Left ventricle myocardium superior (tissue), 1 donor: Measurements from ENCODE around the gene BLMH. TPM values are rescaled to one million over a fixed set of nuclear protein-coding genes. Genes with fewer than 3 reads are reported as not detected.

Experiments
- ATAC-seq: fragments of 200-7000 bp; cut with Tn5 transposase; one replicate; pipeline ENCODE4 v1.9.1; 2020; ENCODE audit warnings: mild to moderate bottlenecking, moderate library complexity
- DNase-seq: peaks from one replicate; pipeline ENCODE4 v3.0.0-alpha.2; 2020
- intact Hi-C: fragments of 100-400 bp; cut with micrococcal nuclease; formaldehyde crosslinking; loops from one replicate; pipeline ENCODE4 v1.11.0; 2022
- total RNA-seq: library from RNA; stranded (reverse); fragmentation: NEBNext Ultra II Directional; extraction: Animal tissue kit (Norgen Biotek cat#: 25700); gene quantifications from one replicate; pipeline ENCODE4 v1.2.1, GENCODE V29; 2021
- donor health status: DM: no; HTN: yes; CAD: no; lungs with severe emphysema.

Gene BLMH
- total RNA-seq, 1 donor from 2014 or later: 15.7 TPM

DNA sequence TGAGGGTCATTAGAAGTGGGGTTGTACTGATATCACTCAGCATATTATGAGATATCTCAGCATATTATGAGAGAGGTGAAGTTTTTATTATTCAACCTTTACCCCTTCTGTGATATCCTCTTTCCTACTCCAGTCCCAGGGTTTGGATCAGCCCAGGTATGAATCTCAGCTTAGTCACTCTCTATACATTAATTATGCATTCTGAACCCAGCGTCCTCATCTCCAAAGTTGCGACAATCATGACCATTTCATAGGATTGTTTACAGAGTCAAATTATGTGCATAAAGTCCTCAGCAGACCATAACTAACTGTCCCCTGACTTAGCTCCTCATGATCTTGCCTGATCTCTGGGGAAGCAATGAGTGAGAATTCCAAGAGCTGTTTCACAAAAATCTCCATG lies 20.5 kb upstream of the BLMH start:
- no peak for ATAC-seq
- intact Hi-C loops: no loop called here
- DNase-seq: no peak

DNA sequence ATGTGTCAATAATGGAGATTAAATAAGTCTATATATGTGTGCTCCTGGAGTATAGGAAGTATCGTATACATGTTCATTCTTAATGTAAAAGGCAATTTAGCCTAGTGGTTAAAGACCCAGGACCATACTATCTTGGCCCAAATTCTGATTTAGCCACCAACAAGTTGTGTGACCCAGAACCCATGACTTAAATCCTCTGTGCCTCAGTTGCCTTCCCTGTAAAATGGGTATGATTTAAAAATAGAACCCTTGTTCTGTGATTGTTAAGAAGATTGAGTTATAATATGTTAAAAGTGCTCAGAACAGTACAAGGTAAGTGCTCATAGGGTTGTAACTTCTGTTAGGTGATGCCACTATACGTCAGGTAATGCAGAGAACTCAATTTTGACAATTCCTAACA lies 18.8 kb upstream of the BLMH start:
- ATAC-seq: no peak
- intact Hi-C loops: no loop called here

DNA sequence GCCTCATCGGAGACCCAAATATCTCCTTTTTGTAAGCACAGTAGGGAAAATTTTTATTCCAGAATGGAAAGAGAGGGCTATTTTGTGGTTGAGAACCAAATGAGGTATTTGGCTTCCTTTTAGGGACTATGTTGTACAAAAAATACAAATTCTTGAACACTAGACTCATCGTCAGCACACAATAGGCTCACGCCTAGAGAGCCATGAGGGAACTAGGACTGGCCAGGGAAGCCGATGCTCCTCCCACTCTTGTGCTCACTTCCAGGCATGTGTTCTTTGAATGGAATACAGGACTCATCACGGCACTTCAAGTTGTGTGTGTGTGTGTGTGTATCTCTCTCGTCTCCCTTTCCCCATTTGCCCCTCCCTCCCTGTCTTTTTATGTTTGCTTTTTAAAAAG lies 17.8 kb upstream of the BLMH start:
- intact Hi-C loops: no loop called here
- DNase-seq: no peak
- no peak for ATAC-seq

More for the DNA sequence above, 18.8 kb upstream of the BLMH start:
- no peak for DNase-seq

DNA sequence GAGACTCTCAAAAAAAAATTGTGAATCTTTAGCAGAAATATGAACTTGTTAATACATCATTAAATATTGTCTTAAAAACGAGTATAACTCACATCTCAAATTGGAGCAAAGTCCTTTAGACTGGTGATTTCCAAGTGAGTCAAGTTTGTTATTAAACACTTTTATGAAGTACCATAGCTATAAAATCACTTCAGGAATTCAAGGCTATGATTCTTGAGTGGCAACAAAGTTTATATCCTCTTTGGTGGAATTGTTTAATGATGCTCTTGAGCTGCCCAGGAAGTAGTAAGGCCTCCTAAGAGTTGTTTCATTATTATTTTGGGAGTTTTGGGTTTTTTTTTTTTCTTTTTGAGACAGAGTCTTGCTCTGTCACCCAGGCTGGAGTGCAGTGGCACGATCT lies 16.7 kb upstream of the BLMH start:
- DNase-seq (no peak), ATAC-seq (no peak)
- intact Hi-C loops: no loop called here

DNA sequence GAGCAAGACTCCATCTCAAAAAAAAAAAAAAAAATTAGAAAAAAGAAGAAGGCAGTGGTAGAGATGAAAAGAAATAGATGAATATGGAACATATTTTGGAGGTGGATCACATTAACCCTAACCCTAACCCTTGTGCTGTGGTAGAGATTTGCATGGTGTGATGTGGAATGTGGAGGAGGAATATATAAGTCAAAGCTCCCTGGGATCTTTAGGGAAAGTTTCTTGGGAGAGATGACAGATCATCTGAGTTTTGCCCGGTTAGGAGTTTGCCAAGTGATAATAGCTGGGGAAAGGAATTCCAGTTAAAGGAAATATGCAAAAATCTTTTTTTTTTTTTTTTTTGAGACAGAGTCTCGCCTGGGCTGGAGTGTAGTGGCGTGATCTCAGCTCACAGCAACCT lies 13.0 kb upstream of the BLMH start:
- no peak for DNase-seq
- no peak for ATAC-seq
- intact Hi-C loops: no loop called here

GRCh38 chr17:30302241-30302640 lies 10.5 kb upstream of the BLMH start:
- DNase-seq (no peak), ATAC-seq (no peak)

GRCh38 chr17:30300818-30301217 lies 9.1 kb upstream of the BLMH start:
- DNase-seq (no peak), ATAC-seq (no peak)
- intact Hi-C loops: no loop called here

More at GRCh38 chr17:30302241-30302640, 10.5 kb upstream of the BLMH start:
- intact Hi-C loops: no loop called here

- ATAC-seq (no peak), DNase-seq (no peak)
- intact Hi-C loops: no loop called here
Measured at GRCh38 chr17:30299000-30299399, 7.3 kb upstream of the BLMH start.

DNA sequence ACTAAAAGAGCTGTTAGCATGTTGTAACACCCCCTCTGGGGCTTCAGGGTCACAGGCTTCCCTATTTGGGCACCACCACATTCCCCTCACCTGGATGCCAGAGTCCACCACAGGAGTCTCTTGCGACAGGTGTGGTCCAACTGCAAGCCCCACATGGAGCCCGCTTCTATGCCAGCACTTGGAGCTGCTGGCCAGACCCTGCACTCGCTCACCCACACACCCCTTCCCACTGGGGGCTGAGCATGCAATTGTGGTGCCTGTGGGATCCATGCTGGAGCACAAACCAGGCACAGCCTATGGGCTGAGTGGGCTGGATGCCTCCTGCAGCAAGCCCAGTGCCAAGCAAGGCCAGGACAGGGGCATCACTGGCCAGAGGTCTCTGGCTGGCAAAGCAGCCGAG lies 6.0 kb upstream of the BLMH start:
- ATAC-seq: no peak
- intact Hi-C loops: no loop called here
- no peak for DNase-seq

- DNase-seq (no peak), ATAC-seq (no peak)
- intact Hi-C loops: no loop called here
Measured at GRCh38 chr17:30296499-30297080, 4.8 kb upstream of the BLMH start.

DNA sequence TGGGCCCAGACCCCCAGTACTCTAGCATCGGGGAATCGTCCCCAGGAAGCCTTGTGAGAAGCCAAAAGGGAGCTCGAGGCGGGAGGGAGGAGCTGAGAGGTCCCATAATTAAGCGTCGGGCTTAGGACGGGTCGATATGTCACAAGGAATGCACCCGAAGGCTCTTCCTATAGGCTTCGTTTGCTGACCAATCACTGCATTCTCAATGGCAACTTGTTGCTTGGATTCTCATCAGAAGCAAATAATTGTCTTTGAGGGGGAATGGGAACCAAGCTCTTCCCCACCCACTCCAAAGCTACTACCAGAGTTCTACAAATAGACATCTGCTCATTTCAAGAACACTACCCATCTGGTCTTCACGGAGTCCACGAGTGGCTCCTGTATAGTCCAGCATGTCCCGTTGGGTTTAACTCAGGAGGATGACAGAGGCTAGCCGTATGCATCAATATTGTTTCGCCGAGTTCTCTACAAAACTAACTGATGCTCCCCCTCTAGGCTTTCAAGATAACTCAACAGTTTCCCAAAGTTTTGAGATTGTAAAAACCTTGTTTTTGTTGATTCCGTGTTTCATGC lies 628 bp upstream of the BLMH start:
- ATAC-seq (no peak), DNase-seq (no peak)
- intact Hi-C loops: no loop called here

DNA sequence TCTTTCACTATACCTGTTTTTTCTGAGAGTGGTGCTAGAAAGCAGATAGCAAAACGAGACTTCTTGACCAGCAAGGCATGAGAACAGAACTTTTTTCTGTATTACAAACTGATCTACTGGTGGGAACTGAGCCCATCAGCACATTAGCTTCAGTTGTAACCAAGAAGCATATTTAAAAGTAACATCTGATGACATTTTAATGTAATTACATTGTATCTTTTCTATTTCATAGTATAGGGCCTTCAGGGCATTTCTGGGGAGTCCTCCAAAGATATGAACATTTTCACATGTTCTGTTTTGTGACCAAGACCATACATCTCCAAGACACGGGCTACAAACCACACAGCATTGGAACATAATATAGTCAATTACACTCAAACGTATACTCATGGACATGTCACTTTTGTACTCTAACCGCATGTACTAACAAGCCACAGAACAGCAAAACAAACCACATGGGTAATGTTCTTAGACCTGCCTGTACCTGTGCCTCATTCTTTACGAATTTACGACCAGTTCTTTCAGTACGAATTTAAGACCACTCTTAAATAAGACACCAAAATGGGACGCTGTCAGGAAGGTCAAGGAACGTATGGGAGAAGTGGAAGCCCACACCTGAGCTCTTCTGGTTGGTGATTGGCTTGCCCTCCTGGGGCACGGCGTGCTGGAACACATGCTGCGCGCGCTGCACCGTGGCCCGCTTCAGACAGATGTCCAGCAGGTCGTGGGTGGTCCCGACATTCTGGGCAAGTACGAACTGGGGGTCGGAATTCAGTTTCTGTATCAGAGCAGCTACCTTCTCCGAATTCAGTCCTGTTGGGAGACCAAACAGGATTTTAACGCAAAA lies 825 bp downstream of the BLMH start:
- intact Hi-C loops: no loop called here
- ATAC-seq (peak; percentile 56), DNase-seq (peak; percentile 46)

DNA sequence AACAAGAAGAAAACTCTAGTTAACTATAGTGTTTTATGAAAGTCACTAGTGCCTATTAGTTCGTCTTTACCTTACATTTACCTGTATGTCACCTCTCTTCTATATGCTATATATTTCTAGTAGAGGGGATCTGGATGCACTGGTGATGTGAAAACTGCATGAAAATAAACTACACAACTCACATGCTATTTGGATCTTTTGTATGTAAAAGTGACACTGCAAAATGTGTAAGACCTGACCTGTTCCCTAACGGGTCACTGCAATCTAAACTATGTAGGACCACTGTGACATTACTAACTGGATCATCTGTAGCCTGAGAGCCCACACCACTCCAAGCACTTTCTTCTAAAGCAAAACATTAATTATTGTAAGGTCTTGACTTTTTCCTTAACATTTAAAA lies 1.7 kb downstream of the BLMH start:
- no peak for DNase-seq
- no peak for ATAC-seq
- intact Hi-C loops: no loop called here

DNA sequence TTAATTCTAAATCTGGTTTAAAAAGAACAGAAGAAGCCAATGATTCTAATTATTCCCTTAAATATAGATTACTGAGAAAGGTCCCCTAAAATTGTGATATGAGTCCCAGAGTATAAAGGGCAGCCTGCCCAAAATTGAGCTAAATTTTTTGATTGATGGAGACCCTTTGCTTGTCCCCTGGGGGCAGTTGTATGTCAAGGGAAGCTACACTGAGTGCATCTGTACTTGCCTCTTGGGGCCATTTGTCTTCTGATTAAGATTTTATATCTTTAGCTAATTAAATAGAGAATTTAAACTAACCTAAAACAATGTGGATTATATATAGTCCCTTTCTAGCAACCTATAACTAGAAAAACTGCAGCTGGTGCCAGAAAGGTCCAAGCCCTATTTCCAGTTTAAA lies 12.6 kb downstream of the BLMH start:
- DNase-seq (no peak), ATAC-seq (no peak)
- intact Hi-C loops: loop anchor here (10.0 kb wide), 1 partner anchor 154 kb away; no protein-coding TSS in a partner anchor

- DNase-seq (no peak), ATAC-seq (peak; percentile 64)
- intact Hi-C loops: loop anchor here (10.0 kb wide), 1 partner anchor 153 kb away; no protein-coding TSS in a partner anchor
Measured at GRCh38 chr17:30278032-30278431, 13.7 kb downstream of the BLMH start.

DNA sequence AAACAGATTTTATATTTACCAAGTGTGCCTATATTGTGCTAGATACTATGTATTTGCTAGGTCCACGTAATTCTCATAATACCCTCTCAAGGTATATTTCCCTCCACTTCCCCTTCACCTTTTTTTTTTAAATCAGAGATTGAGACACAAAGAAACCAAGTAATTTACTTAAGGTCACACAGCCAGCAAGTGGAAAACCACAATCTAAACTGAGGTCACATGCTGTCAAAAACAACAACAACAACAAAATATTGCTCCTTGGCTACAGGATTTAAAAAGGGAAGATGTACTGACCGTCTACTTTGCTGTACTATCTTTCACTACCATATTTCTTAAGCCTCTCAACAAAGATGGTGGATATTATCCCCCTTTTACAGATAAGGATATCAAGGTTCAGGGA lies 15.8 kb downstream of the BLMH start:
- DNase-seq (no peak), ATAC-seq (no peak)
- intact Hi-C loops: loop anchor here (10.0 kb wide), 1 partner anchor 151 kb away; no protein-coding TSS in a partner anchor

DNA sequence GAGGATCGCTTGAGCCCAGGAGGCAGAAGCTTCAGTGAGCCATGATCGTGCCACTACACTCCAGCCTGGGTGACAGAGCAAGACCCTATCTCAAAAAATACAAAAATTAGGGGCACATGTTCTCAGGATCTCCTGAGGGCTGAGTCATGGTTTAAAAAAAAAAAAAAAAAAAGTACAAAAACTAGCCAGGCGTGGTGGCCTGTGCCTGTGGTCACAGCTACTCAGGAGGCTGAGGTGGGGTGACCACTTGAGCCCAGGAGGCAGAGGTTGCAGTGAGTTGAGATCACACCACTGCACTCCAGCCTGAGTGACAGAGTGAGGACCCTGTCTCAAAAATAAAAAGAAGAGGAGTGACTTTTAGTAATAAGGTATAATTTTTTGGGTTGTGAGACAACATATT lies 16.9 kb downstream of the BLMH start:
- no peak for DNase-seq
- ATAC-seq: no peak
- intact Hi-C loops: loop anchor here (10.0 kb wide), 1 partner anchor 150 kb away; no protein-coding TSS in a partner anchor

- ATAC-seq (no peak), DNase-seq (no peak)
- intact Hi-C loops: loop anchor here (10.0 kb wide), 1 partner anchor 149 kb away; no protein-coding TSS in a partner anchor
Measured at GRCh38 chr17:30273373-30273772, 18.4 kb downstream of the BLMH start.

DNA sequence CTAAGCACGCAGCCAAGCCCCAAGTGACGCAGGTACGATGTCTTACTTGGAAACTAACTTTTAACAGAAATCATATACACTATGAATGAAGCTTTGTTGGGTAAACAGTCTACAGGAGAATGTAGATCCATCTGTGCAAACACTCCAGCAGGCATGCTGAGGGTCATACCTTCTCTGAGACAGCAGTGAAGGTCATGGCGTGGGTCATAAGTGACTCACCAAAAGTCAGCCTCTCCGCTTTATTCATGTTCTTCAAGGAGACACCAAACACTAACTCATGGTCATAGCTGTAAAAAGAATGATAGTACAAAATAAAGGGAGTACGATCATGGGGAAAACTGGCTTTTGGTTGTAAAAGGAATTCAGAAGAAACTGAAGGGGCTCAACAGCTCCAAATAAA lies 20.6 kb downstream of the BLMH start:
- ATAC-seq (no peak), DNase-seq (no peak)
- intact Hi-C loops: loop anchor here (10.0 kb wide), 1 partner anchor 146 kb away; no protein-coding TSS in a partner anchor

GRCh38 chr17:30267625-30268024 lies 24.1 kb downstream of the BLMH start:
- intact Hi-C loops: no loop called here
- DNase-seq (no peak), ATAC-seq (no peak)
